ENCODE data around the gene XRCC4.
A peak's percentile ranks its signal among the peaks of the same experiment; 100 is the strongest.

Gene XRCC4

DNA sequence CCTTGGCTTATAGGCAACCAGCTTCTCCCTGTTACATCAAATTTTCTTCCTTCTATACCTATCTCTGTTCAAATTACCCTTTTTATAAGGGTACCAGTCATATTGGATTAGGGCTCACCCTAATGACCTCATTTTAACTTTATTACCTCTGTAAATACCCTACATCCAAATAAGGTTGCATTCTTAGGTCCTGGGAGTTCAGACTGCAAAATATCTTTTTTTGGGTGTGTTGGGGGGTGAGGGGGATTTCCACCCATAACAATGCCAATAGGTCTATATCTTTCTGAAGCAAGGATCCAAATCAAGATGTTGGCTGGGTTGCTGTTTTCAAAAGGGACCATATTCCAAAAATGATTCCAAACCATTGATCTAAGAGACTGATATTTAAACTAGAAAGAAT lies 141.7 kb downstream of the XRCC4 start:
- H4K8ac ChIP-seq (ENCODE audit: low read depth, low read length) = no peak overlapping the region
- no peak overlapping the region for H3K18ac ChIP-seq (ENCODE audit: low read length)
- no peak overlapping the region for H2BK15ac ChIP-seq (ENCODE audit: low read length)
- H2AK5ac ChIP-seq (ENCODE audit: low read depth, low read length) = no peak overlapping the region
- no peaks in the 10 kb centered on the region for H3K36me3 ChIP-seq (replicated peaks in 1 of 2; ENCODE audit: control insufficient read depth in 2 of 2, insufficient read depth in 2 of 2, low read length in 2 of 2)
- H2BK12ac ChIP-seq (ENCODE audit: low read length) = no peak overlapping the region
- DNase-seq (ENCODE audit: low spot score) = no peak
- no peaks in the 10 kb centered on the region for H3K9me3 ChIP-seq (replicated peaks in 1 of 2; ENCODE audit: control insufficient read depth in 2 of 2, insufficient read depth in 1 of 2, low read depth in 1 of 2, low read length in 2 of 2)
- no peak overlapping the region for H2AFZ ChIP-seq (ENCODE audit: low read length)
- H3K79me1 ChIP-seq (ENCODE audit: low read depth, low read length) = no peaks in the 10 kb centered on the region
- H3K4me1 ChIP-seq (ENCODE audit: control insufficient read depth in 2 of 2, insufficient read depth in 1 of 2, low read depth in 1 of 2, low read length in 2 of 2) = no peaks in the 10 kb centered on the region
- no peak overlapping the region for H2BK5ac ChIP-seq (ENCODE audit: low read length)
- no peak overlapping the region for H2BK120ac ChIP-seq (ENCODE audit: low read depth, low read length)
- H3K27me3 ChIP-seq (ENCODE audit: control insufficient read depth in 3 of 3, insufficient read depth in 3 of 3, low read depth in 1 of 3, low read length in 3 of 3) = no peaks in the 10 kb centered on the region
- H3K4me2 ChIP-seq (ENCODE audit: insufficient read depth, low read length, poor library complexity, severe bottlenecking) = no peak overlapping the region
- no peak overlapping the region for H3K4me3 ChIP-seq (ENCODE audit: low read length in 2 of 2)
- H3K23ac ChIP-seq (ENCODE audit: low read depth, low read length, poor library complexity) = no peak overlapping the region
- no peak overlapping the region for H3K4ac ChIP-seq (ENCODE audit: low read length)
- no peak overlapping the region for H4K91ac ChIP-seq (ENCODE audit: low read depth, low read length, poor library complexity)
- H3K27ac ChIP-seq (replicated peaks; ENCODE audit: low read length) = no peak overlapping the region
- H3K14ac ChIP-seq (ENCODE audit: low read length) = no peak overlapping the region
- H3K9ac ChIP-seq (ENCODE audit: low read depth, low read length, poor library complexity) = no peak overlapping the region

DNA sequence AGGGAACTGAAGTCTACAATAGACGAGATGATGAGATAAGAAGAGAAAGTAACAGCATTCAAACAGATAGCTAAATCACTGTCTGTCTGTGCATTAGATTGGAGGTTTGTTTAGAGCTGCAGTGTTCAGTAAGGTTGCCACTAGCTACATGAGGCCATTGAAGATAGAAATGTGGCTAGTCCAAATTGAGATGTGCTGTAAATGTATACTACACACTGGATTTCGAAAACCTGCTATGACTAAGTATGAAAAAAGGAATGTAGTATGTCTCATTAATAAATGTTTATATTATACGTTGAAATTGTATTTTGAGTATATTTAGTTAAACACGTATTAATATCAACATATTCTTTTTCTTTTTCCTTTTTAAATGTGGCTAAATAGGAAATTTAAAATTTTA lies 142.1 kb downstream of the XRCC4 start:
- Histone ChIP-seq H2AFZ (ENCODE audit: low read length) (no peak overlapping the region), H3K9ac (ENCODE audit: low read depth, low read length, poor library complexity) (no peak overlapping the region), H3K27me3 (ENCODE audit: control insufficient read depth in 3 of 3, insufficient read depth in 3 of 3, low read depth in 1 of 3, low read length in 3 of 3) (no peaks in the 10 kb centered on the region), H3K4me1 (ENCODE audit: control insufficient read depth in 2 of 2, insufficient read depth in 1 of 2, low read depth in 1 of 2, low read length in 2 of 2) (no peaks in the 10 kb centered on the region), H4K8ac (ENCODE audit: low read depth, low read length) (no peak overlapping the region), H2AK5ac (ENCODE audit: low read depth, low read length) (no peak overlapping the region), H3K9me3 (replicated peaks in 1 of 2; ENCODE audit: control insufficient read depth in 2 of 2, insufficient read depth in 1 of 2, low read depth in 1 of 2, low read length in 2 of 2) (no peaks in the 10 kb centered on the region), H2BK15ac (ENCODE audit: low read length) (no peak overlapping the region), H3K27ac (replicated peaks; ENCODE audit: low read length) (no peak overlapping the region), H3K18ac (ENCODE audit: low read length) (no peak overlapping the region), H2BK5ac (ENCODE audit: low read length) (no peak overlapping the region), H3K23ac (ENCODE audit: low read depth, low read length, poor library complexity) (no peak overlapping the region), H3K79me1 (ENCODE audit: low read depth, low read length) (no peaks in the 10 kb centered on the region), H2BK120ac (ENCODE audit: low read depth, low read length) (no peak overlapping the region), H3K4ac (ENCODE audit: low read length) (no peak overlapping the region), H3K14ac (ENCODE audit: low read length) (no peak overlapping the region), H4K91ac (ENCODE audit: low read depth, low read length, poor library complexity) (no peak overlapping the region), H2BK12ac (ENCODE audit: low read length) (no peak overlapping the region), H3K36me3 (replicated peaks in 1 of 2; ENCODE audit: control insufficient read depth in 2 of 2, insufficient read depth in 2 of 2, low read length in 2 of 2) (no peaks in the 10 kb centered on the region), H3K4me3 (ENCODE audit: low read length in 2 of 2) (no peak overlapping the region), H3K4me2 (ENCODE audit: insufficient read depth, low read length, poor library complexity, severe bottlenecking) (no peak overlapping the region)
- no peak for DNase-seq (ENCODE audit: low spot score)
- no CpG with 5 or more reads among the region's 4 CpGs for WGBS, 2 donors (ENCODE audit: extremely low coverage in 2 of 2, insufficient read length in 2 of 2, insufficient replicate concordance in 1 of 2)

DNA sequence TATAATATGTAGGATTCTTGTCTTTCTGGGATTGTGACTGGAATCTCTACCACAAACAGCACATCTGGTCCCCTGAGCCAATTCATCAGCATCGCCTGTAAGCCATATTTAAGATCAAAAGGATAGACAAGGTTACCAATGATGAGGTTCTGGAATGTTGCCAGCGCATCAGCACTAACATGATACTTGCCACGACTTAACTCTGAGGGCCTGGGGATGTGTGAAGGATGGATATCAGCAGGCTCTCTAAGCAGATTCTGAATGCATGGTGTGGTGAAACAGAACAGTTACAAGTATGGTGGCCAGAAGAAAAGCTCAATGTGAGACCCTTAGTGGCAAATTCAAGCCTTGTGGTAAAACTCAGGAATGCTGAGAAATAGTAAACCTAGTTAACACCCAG lies 143.0 kb downstream of the XRCC4 start:
- no peak overlapping the region for H3K27ac ChIP-seq (replicated peaks; ENCODE audit: low read length)
- H3K4me3 ChIP-seq (ENCODE audit: low read length in 2 of 2) = no peak overlapping the region
- no peak for DNase-seq (ENCODE audit: low spot score)
- no peaks in the 10 kb centered on the region for H3K4me1 ChIP-seq (ENCODE audit: control insufficient read depth in 2 of 2, insufficient read depth in 1 of 2, low read depth in 1 of 2, low read length in 2 of 2)
- no peak overlapping the region for H2AFZ ChIP-seq (ENCODE audit: low read length)
- no peak overlapping the region for H2AK5ac ChIP-seq (ENCODE audit: low read depth, low read length)
- H2BK120ac ChIP-seq (ENCODE audit: low read depth, low read length) = no peak overlapping the region
- no peak overlapping the region for H3K4ac ChIP-seq (ENCODE audit: low read length)
- no peak overlapping the region for H2BK5ac ChIP-seq (ENCODE audit: low read length)
- H3K79me1 ChIP-seq (ENCODE audit: low read depth, low read length) = no peaks in the 10 kb centered on the region
- no peaks in the 10 kb centered on the region for H3K36me3 ChIP-seq (replicated peaks in 1 of 2; ENCODE audit: control insufficient read depth in 2 of 2, insufficient read depth in 2 of 2, low read length in 2 of 2)
- no peak overlapping the region for H2BK12ac ChIP-seq (ENCODE audit: low read length)
- H3K9ac ChIP-seq (ENCODE audit: low read depth, low read length, poor library complexity) = no peak overlapping the region
- H3K23ac ChIP-seq (ENCODE audit: low read depth, low read length, poor library complexity) = no peak overlapping the region
- no peak overlapping the region for H3K4me2 ChIP-seq (ENCODE audit: insufficient read depth, low read length, poor library complexity, severe bottlenecking)
- no peak overlapping the region for H3K14ac ChIP-seq (ENCODE audit: low read length)
- WGBS, 2 donors (ENCODE audit: extremely low coverage in 2 of 2, insufficient read length in 2 of 2, insufficient replicate concordance in 1 of 2) = no CpG with 5 or more reads among the region's 3 CpGs
- no peak overlapping the region for H3K18ac ChIP-seq (ENCODE audit: low read length)
- H4K91ac ChIP-seq (ENCODE audit: low read depth, low read length, poor library complexity) = no peak overlapping the region
- no peaks in the 10 kb centered on the region for H3K9me3 ChIP-seq (replicated peaks in 1 of 2; ENCODE audit: control insufficient read depth in 2 of 2, insufficient read depth in 1 of 2, low read depth in 1 of 2, low read length in 2 of 2)
- H3K27me3 ChIP-seq (ENCODE audit: control insufficient read depth in 3 of 3, insufficient read depth in 3 of 3, low read depth in 1 of 3, low read length in 3 of 3) = no peaks in the 10 kb centered on the region
- H2BK15ac ChIP-seq (ENCODE audit: low read length) = no peak overlapping the region
- no peak overlapping the region for H4K8ac ChIP-seq (ENCODE audit: low read depth, low read length)

DNA sequence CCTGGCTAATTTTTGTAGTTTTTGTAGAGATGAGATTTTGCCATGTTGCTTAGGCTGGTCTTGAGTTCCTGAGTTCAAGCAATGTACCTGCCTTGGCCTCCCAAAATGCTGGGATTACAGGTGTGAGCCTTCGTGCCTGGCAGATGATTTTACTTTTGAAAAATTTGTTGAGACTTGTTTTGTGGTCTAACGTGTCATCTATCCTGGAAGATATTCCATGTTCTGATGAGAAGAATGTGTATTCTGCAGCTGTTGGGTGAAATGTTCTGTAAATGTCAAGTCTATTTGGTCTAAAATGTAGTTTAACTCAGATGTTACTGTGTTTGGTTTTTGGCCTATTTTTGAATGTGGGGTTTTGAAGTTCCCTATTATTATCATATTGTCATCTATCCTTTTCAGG lies 145.6 kb downstream of the XRCC4 start:
- Histone ChIP-seq H4K8ac (ENCODE audit: low read depth, low read length) (no peak overlapping the region), H3K23ac (ENCODE audit: low read depth, low read length, poor library complexity) (no peak overlapping the region), H3K4me3 (ENCODE audit: low read length in 2 of 2) (no peak overlapping the region), H2BK5ac (ENCODE audit: low read length) (no peak overlapping the region), H3K4ac (ENCODE audit: low read length) (no peak overlapping the region), H2BK15ac (ENCODE audit: low read length) (no peak overlapping the region), H3K9ac (ENCODE audit: low read depth, low read length, poor library complexity) (no peak overlapping the region), H2BK12ac (ENCODE audit: low read length) (no peak overlapping the region), H2BK120ac (ENCODE audit: low read depth, low read length) (no peak overlapping the region), H3K18ac (ENCODE audit: low read length) (no peak overlapping the region), H3K27ac (replicated peaks; ENCODE audit: low read length) (peak overlapping the region; percentile 39), H3K4me1 (ENCODE audit: control insufficient read depth in 2 of 2, insufficient read depth in 1 of 2, low read depth in 1 of 2, low read length in 2 of 2) (no peaks in the 10 kb centered on the region), H2AFZ (ENCODE audit: low read length) (no peak overlapping the region), H3K14ac (ENCODE audit: low read length) (no peak overlapping the region), H4K91ac (ENCODE audit: low read depth, low read length, poor library complexity) (no peak overlapping the region), H3K4me2 (ENCODE audit: insufficient read depth, low read length, poor library complexity, severe bottlenecking) (no peak overlapping the region), H3K79me1 (ENCODE audit: low read depth, low read length) (no peaks in the 10 kb centered on the region), H3K36me3 (replicated peaks in 1 of 2; ENCODE audit: control insufficient read depth in 2 of 2, insufficient read depth in 2 of 2, low read length in 2 of 2) (no peaks in the 10 kb centered on the region), H3K9me3 (replicated peaks in 1 of 2; ENCODE audit: control insufficient read depth in 2 of 2, insufficient read depth in 1 of 2, low read depth in 1 of 2, low read length in 2 of 2) (no peaks in the 10 kb centered on the region), H2AK5ac (ENCODE audit: low read depth, low read length) (no peak overlapping the region), H3K27me3 (ENCODE audit: control insufficient read depth in 3 of 3, insufficient read depth in 3 of 3, low read depth in 1 of 3, low read length in 3 of 3) (no peaks in the 10 kb centered on the region)
- DNase-seq (ENCODE audit: low spot score) = no peak
- no CpG with 5 or more reads among the region's 2 CpGs for WGBS, 2 donors (ENCODE audit: extremely low coverage in 2 of 2, insufficient read length in 2 of 2, insufficient replicate concordance in 1 of 2)
